Esophagus muscularis mucosa (tissue), 3 donors: ENCODE data around the gene DDX46.

Experiments used
- CTCF ChIP-seq, 3 experiments: fragments of 200-600 bp in 2 of 3; fragments of 450-650 bp in 1 of 3; sonication (generic) in 2 of 3; IDR thresholded peaks; one replicate each; pipeline ENCODE4 v1.5.1; 2017 to 2019; ENCODE audit warnings: antibody characterized with exemption in 3 of 3, mild to moderate bottlenecking in 2 of 3, moderate library complexity in 1 of 3
- POLR2AphosphoS5 ChIP-seq, 2 donors: sonication (generic); formaldehyde crosslinking; IDR thresholded peaks; one replicate each; pipeline ENCODE4 v1.6.1; 2017; ENCODE audit warnings: antibody characterized with exemption in 2 of 2

DNA sequence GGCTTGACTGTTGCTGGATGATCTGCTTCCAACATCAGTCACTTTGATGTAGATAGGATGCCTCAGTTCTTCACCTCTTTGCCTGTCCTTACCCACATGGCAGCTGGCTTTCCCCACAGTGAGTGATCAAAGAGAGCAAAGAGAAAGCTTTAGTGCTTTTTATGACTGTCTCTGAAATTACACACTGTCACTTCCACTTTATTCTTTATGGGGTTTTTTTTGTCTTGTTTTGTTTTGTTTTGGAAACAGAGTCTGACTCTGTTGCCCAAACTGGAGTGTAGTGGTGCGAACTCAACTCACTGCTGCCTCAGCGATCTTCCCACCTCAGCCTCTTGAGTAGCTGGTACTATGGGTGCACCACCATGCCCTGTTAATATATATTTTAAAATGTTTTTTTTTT is 54.8 kb downstream of the DDX46 start:
- TF ChIP-seq CTCF (IDR thresholded peaks at IDR 0.05) (no peak), POLR2AphosphoS5 (IDR thresholded peaks at IDR 0.05) (no peak)
